HL-60 (cell line): Measurements from ENCODE around the gene CHL1.

Experiments
- DNase-seq, 2 experiments: peaks; one replicate each; pipeline ENCODE4 v3.0.0-alpha.2; 2010 to 2020; ENCODE audit warnings: low read depth in 1 of 2, low spot score in 1 of 2
- H3K27ac ChIP-seq: fragments of 250-450 bp; sonication (Bioruptor Pico); replicated peaks from 2 replicates; pipeline ENCODE4 v1.5.1; 2020; ENCODE audit warnings: mild to moderate bottlenecking, moderate library complexity
- H3K27me3 ChIP-seq: fragments of 250-450 bp; sonication (Bioruptor Pico); 2 replicates; pipeline ENCODE4 v1.5.1; 2021; ENCODE audit warnings: mild to moderate bottlenecking, moderate library complexity; ENCODE audit not compliant: insufficient read depth, poor library complexity, severe bottlenecking
- H3K4me3 ChIP-seq: replicated peaks from 2 replicates; pipeline ENCODE4 v1.5.1; 2011; ENCODE audit warnings: mild to moderate bottlenecking, control low read depth, low read length; ENCODE audit not compliant: insufficient read depth
- GABPA ChIP-seq: IDR thresholded peaks from 2 replicates; pipeline ENCODE4 v1.6.1; 2012; ENCODE audit warnings: low read depth
- POLR2AphosphoS5 ChIP-seq: IDR thresholded peaks from 2 replicates; pipeline ENCODE4 v1.6.1; 2012; ENCODE audit warnings: low read depth
- SPI1 ChIP-seq: IDR thresholded peaks from 2 replicates; pipeline ENCODE4 v1.6.1; 2012; ENCODE audit warnings: low read depth, mild to moderate bottlenecking, borderline replicate concordance
- TF ChIP-seq, protein P1 (sequence below): IDR thresholded peaks from one replicate; pipeline ENCODE4 v1.5.1; 2011; ENCODE audit warnings: low read length, control low read depth, inconsistent platforms; ENCODE audit not compliant: insufficient read depth
- TF ChIP-seq, protein P2 (sequence below): IDR thresholded peaks from 2 replicates; pipeline ENCODE4 v1.6.1; 2012; ENCODE audit warnings: low read depth; ENCODE audit not compliant: insufficient replicate concordance

Gene CHL1

DNA sequence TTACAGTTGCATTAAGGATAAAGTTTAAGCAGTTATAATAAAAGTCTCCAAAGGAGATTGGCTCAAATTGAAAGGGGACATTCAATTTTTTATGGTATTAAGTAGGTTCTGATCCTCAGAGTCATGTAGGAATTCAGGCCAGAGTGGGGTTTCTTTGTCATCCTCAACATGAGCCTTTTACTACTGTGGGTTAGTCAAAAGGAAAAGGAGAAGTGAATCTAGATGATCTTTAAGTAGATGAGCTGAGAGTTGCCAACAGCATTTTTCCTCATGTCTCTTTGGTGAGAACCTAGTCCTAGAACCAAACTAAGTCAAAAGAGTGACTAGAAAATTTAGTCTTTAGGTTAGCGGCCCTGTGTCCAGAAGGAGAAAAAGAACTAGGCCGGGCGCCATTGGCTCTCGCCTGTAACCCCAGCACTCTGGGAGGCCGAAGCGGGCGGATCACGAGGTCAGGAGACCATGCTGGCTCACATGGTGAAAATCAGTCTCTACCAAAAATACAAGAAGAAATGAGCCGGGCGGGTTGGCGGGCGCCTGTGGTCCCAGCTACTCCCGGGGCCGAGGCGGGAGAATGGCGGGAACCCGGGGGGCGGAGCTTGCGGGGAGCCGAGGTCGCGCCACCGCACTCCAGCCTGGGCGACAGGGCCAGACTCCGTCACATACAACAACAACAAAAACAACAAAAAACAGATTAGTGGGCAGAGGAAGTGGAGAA is 4.2 kb upstream of the CHL1 start:
- no peak overlapping the region for H3K27ac ChIP-seq
- no peak overlapping the region for H3K4me3 ChIP-seq
- no peak for TF ChIP-seq GABPA
- TF ChIP-seq, protein P1, sequence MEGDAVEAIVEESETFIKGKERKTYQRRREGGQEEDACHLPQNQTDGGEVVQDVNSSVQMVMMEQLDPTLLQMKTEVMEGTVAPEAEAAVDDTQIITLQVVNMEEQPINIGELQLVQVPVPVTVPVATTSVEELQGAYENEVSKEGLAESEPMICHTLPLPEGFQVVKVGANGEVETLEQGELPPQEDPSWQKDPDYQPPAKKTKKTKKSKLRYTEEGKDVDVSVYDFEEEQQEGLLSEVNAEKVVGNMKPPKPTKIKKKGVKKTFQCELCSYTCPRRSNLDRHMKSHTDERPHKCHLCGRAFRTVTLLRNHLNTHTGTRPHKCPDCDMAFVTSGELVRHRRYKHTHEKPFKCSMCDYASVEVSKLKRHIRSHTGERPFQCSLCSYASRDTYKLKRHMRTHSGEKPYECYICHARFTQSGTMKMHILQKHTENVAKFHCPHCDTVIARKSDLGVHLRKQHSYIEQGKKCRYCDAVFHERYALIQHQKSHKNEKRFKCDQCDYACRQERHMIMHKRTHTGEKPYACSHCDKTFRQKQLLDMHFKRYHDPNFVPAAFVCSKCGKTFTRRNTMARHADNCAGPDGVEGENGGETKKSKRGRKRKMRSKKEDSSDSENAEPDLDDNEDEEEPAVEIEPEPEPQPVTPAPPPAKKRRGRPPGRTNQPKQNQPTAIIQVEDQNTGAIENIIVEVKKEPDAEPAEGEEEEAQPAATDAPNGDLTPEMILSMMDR = no peak
- TF ChIP-seq POLR2AphosphoS5 = no peak
- TF ChIP-seq, protein P2, sequence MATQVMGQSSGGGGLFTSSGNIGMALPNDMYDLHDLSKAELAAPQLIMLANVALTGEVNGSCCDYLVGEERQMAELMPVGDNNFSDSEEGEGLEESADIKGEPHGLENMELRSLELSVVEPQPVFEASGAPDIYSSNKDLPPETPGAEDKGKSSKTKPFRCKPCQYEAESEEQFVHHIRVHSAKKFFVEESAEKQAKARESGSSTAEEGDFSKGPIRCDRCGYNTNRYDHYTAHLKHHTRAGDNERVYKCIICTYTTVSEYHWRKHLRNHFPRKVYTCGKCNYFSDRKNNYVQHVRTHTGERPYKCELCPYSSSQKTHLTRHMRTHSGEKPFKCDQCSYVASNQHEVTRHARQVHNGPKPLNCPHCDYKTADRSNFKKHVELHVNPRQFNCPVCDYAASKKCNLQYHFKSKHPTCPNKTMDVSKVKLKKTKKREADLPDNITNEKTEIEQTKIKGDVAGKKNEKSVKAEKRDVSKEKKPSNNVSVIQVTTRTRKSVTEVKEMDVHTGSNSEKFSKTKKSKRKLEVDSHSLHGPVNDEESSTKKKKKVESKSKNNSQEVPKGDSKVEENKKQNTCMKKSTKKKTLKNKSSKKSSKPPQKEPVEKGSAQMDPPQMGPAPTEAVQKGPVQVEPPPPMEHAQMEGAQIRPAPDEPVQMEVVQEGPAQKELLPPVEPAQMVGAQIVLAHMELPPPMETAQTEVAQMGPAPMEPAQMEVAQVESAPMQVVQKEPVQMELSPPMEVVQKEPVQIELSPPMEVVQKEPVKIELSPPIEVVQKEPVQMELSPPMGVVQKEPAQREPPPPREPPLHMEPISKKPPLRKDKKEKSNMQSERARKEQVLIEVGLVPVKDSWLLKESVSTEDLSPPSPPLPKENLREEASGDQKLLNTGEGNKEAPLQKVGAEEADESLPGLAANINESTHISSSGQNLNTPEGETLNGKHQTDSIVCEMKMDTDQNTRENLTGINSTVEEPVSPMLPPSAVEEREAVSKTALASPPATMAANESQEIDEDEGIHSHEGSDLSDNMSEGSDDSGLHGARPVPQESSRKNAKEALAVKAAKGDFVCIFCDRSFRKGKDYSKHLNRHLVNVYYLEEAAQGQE = no peak
- no peak for TF ChIP-seq SPI1
- no peak for DNase-seq
- H3K27me3 ChIP-seq = peaks cover 14% of the 10 kb centered on the region

DNA sequence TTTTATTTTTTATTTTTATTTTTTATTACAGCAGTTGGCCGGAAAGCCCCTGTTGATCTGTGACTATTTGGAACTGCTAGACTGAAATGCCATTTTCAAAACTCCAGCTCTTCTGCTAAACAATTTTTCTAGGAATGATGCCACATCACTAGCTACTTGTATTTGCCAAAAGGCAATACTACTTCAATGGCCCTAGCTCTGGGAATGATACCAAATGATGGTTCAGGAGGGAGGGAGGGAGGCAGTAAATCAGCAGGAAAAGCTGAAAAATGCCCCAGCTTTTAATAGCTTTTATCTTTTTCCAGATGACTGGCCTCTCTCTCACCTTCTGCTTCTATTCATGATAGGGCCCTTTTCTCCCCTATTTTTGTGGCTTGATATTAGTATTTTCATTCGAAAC is 2.6 kb upstream of the CHL1 start:
- H3K27me3 ChIP-seq = peaks cover 16% of the 10 kb centered on the region
- DNase-seq = no peak
- H3K4me3 ChIP-seq = no peak overlapping the region
- TF ChIP-seq SPI1 = no peak
- no peak overlapping the region for H3K27ac ChIP-seq

DNA sequence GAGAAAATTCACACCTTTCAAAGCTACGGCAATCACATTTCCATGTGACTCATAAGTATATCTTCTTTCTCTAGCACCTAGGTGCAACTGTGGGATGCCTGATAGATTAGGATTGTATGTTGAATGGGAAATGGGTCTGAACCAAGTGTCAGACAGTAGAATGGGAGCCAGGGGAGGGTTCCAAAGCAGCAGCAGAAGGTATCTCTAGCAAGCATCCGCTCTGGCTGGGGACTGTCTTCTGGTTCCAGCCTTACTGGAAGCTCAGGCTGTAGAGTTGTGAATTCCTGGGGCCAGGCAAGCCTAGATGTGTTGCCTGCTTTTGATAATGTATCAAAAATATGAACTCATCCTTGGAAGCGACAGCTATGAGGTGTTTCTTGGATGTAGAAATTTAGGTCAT is 2.1 kb upstream of the CHL1 start:
- no peak for DNase-seq
- Histone ChIP-seq H3K27me3 (peaks cover 16% of the 10 kb centered on the region), H3K4me3 (no peak overlapping the region), H3K27ac (no peak overlapping the region)
- no peak for TF ChIP-seq SPI1
- TF ChIP-seq, protein P2 = no peak
- TF ChIP-seq, protein P1 = no peak
- TF ChIP-seq GABPA = no peak
- TF ChIP-seq POLR2AphosphoS5 = no peak

DNA sequence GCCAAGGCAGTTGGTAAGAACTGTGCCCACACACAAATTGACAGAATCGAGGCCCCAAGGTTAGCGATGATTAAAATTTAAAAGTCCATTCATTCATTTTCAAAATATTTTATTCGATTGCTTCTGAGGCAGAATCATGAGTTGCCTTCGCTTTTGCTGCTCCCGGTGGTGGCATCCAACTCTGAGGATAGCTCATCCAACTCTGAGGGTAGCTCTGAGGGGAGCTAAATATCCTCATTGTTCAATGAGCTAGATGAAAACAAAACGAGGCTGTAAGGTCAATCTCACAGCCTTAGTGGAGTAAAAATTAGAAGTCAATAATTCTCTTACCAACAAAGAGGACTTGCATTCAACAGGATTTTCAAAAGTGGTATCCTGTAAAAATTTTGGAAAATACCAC is 897 bp upstream of the CHL1 start:
- no peak for DNase-seq

More for the DNA sequence above, 897 bp upstream of the CHL1 start:
- Histone ChIP-seq H3K4me3 (no peak overlapping the region), H3K27me3 (peaks cover 16% of the 10 kb centered on the region), H3K27ac (no peak overlapping the region)
- TF ChIP-seq, protein P2 = no peak
- TF ChIP-seq, protein P1 = no peak
- no peak for TF ChIP-seq SPI1
